ENCODE measurements around the gene BOLA2B.
A peak's percentile ranks its signal among the peaks of the same experiment; 100 is the strongest.
"Not testable (repeated sequence)": the region's sequence is repeated elsewhere in the genome, so short reads cannot be mapped to it uniquely, and the experiment has no call there.

The BOLA2B gene

DNA sequence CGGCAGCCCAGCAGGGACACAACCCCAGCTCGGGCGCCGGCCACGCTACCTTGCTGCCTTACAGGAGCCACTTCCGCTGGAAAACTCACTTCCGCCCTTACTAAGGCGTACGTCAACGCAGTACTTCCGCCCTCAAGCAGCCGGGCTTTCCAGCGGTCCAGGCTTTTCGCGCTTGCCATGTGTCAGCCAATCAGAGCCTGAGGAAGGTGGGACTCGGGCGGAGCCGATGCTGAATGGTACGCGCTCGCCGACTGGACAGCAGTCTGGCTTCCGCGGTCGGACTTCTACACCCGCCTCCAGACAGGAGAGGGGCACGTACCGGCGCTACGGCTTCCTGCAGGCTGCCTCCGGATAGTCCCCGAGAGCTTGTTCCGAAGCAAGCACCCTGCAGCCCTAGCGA, at the start of gene BOLA2B, which contains the start of gene SLX1A:
Gene BOLA2B (minus strand): TSS at position 52 of the 400 bp plus-strand sequence. CDS start 71 bp downstream, outside the sequence.
Gene SLX1A (plus strand): TSS at position 261 of the 400 bp plus-strand sequence. CDS start 210 bp downstream, outside the sequence.
- H3K4me3 ChIP-seq (ENCODE audit: low read length), result peak within 1 kb of the TSS; percentile 38
- not testable (repeated sequence) for DNase-seq (ENCODE audit: low read depth)

DNA sequence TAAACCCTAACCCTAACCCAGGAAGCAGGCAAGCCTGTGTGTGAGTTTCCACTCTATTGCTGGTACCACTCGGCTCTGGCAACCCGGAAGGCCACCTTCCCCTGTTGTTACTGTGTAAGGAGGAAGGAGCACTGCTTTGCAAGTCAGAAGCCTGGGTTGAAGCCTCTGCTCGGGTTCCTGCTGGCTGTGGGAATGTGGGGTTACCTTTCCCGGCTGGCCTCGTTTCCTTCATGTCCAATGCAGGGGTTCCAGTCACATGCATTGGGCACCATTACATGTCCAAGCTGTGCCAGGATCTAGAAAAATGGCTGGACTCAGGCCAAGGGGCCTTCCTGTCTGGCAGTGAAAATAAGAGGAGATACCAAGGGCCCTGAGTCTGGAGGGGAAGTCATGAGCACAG, 23.6 kb upstream of the BOLA2B start:
- H3K4me3 ChIP-seq (ENCODE audit: low read length); DNase-seq (ENCODE audit: low read depth): not testable (repeated sequence)

GRCh38 chr16:30211414-30211813, 17.9 kb upstream of the BOLA2B start:
- H3K4me3 ChIP-seq (ENCODE audit: low read length); DNase-seq (ENCODE audit: low read depth): not testable (repeated sequence)

- H3K4me3 ChIP-seq (ENCODE audit: low read length); DNase-seq (ENCODE audit: low read depth): not testable (repeated sequence)
Observed at GRCh38 chr16:30209032-30209431, 15.6 kb upstream of the BOLA2B start.

DNA sequence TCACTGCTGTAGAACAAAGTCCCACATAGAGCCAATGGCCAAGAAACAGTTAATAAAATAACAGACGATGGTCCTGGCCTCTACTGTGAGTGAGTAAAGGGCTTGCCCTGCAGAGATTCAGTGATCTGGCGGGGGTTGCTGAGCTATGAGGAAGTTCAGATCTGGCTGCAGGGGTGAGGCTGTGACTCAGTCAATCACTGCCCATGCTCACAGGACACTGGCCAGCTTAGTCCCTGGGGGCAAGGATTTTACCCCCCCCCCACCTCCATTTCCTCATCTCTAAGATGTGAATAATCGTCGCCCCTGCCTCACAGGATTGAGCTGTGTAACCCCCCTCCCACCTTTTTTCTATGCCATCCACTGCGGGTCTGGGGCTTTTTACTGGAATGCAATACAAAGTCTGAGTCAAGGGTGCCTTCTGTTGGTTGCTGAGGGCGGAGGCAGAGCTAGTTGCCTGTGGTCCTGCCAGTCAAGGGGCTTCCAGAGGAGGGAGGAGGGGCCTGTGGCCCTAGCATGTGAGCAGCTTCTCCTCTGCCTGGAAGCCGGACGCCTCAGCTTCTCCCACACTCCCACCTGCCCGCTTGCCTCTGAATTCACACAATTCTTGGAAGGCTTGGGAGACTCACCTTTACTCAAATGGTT, 13.7 kb upstream of the BOLA2B start:
- H3K4me3 ChIP-seq (ENCODE audit: low read length); DNase-seq (ENCODE audit: low read depth): not testable (repeated sequence)

DNA sequence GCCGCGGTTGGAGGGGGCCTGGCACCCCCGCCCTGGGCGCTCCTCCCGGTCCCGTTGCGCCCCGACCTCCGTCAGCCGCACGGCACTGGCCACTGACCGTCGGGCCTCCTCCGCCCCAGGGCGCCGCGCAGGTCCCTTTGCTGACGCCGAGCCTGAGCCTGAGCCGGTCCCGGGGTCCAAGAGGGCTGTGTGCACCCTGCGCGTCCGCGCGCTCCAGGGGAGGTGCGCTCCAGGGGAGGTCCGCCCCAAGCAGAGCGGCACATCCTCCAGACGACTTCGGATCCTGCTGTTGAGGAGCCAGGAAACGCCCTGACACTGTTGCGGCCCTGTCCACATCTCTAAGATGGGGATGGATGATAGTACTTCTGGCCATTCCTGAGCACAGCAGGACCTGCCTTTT, 12.8 kb upstream of the BOLA2B start:
- not testable (repeated sequence) for DNase-seq (ENCODE audit: low read depth); H3K4me3 ChIP-seq (ENCODE audit: low read length)

- not testable (repeated sequence) for DNase-seq (ENCODE audit: low read depth)
- H3K4me3 ChIP-seq (ENCODE audit: low read length), result peak overlapping the region; percentile 20
Observed at GRCh38 chr16:30205541-30206236, 12.2 kb upstream of the BOLA2B start.

GRCh38 chr16:30199608-30200343, 6.3 kb upstream of the BOLA2B start:
- not testable (repeated sequence) for DNase-seq (ENCODE audit: low read depth); H3K4me3 ChIP-seq (ENCODE audit: low read length)

DNA sequence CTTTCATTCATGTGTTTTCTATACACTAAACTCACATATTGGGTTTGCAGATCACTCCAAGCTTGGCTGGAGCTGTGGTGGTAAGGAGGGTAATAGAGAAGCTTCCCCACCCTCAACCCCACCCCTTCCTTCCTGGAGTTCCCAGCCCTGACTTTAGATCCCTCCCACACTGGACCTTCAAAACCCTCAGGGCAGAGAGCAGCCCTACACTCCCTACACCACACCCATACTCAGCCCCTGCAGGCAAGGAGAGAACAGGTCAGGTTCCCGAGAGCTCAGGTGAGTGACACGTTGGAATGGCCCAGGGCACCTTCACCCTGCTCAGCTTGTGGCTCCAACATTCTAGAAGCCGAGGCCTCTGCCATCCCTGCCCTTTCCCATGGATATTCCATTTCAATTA, 5.6 kb upstream of the BOLA2B start, which contains the start of gene SULT1A3:
Gene SULT1A3 (plus strand): TSS at position 207 of the 400 bp plus-strand sequence. CDS start 1,474 bp downstream, outside the sequence.
- DNase-seq (ENCODE audit: low read depth); H3K4me3 ChIP-seq (ENCODE audit: low read length): not testable (repeated sequence)

- not testable (repeated sequence) for DNase-seq (ENCODE audit: low read depth); H3K4me3 ChIP-seq (ENCODE audit: low read length)
Observed at GRCh38 chr16:30197001-30197400, 3.5 kb upstream of the BOLA2B start.

- H3K4me3 ChIP-seq (ENCODE audit: low read length), result peak overlapping the region; percentile 38
Observed at GRCh38 chr16:30194172-30194925, 883 bp upstream of the BOLA2B start.

DNA sequence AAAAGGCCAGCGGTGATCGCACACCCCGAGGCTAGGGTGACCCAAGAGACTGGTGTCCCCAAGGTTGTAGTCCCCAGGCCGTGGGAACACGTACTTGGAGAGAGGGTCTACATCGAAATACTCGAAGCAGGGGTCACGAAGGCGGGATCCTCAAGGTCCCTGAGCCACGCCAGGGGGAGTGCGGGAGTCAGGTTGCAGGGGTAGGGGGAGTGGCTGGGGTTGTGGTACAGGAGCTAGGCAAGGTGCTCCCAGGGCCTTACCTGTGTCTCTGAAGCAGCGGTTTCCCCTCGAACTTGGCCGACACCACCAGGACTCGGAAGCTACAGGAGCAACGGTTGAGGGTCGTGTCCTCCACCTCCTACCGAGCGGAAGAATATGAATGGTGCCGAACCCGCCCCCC, 368 bp downstream of the BOLA2B start:
- H3K4me3 ChIP-seq (ENCODE audit: low read length); DNase-seq (ENCODE audit: low read depth): not testable (repeated sequence)

More at GRCh38 chr16:30194172-30194925, 883 bp upstream of the BOLA2B start:
- DNase-seq (ENCODE audit: low read depth), result not testable (repeated sequence)

DNA sequence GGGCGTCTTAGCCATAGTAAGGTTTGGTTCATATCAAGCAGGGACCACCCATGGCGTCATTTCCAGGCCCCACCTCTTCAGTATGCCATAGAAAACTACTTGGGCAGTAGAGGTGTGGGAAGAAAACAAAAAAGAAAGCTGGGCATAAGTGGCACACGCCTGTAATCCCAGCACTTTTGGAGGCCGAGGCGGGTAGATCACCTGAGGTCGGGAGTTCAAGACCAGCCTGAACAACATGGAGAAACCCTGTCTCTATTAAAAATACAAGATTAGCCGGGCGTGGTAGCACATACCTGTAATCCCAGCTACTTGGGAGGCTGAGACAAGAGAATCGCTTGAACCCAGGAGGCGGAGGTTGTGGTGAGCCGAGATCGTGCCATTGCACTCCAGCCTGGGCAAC, 2.3 kb downstream of the BOLA2B start:
- not testable (repeated sequence) for H3K4me3 ChIP-seq (ENCODE audit: low read length); DNase-seq (ENCODE audit: low read depth)

DNA sequence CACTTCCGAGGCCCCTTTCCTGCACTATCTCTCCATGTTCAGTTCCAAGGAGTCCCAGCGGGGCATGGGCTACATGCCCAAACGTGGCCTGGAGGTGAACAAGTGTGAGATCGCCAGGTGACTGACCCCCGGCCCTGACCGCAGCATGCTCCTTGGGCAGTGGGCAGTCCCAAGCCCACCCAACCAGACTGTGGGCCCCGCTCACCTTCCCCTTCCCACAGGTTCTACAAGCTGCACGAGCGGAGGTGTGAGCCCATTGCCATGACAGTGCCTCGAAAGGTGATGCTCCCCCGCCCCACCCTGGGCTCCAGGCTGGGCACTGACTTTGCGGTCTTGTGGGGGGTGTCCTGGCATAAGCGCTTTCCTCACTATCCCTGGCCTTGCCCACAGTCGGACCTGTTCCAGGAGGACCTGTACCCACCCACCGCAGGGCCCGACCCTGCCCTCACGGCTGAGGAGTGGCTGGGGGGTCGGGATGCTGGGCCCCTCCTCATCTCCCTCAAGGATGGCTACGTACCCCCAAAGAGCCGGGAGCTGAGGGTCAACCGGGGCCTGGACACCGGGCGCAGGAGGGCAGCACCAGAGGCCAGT, 5.4 kb downstream of the BOLA2B start:
- no peak for TF ChIP-seq CTCF (IDR thresholded peaks at IDR 0.05; ENCODE audit: insufficient read depth, low read depth, low read length, missing control alignments)

More for the DNA sequence above, 5.4 kb downstream of the BOLA2B start:
- no peak for DNase-seq (ENCODE audit: low read depth)
- no peak overlapping the region for H3K4me3 ChIP-seq (ENCODE audit: low read length)
